ENCODE results near the gene RNF138.
"Not testable (repeated sequence)": the region's sequence is repeated elsewhere in the genome, so short reads cannot be mapped to it uniquely, and the experiment has no call there.

RNF138 gene

GRCh38 chr18:32176745-32177144 is 85.1 kb downstream of the RNF138 start:
- not testable (repeated sequence) for DNase-seq

- no peak for DNase-seq
Measured at GRCh38 chr18:32177530-32177929, 85.9 kb downstream of the RNF138 start.

Measured in stimulated activated CD4-positive, alpha-beta T cell treated with anti-CD3 and anti-CD28 coated beads, Interleukin-4, amount 100 ng/mL, for 24 hours (primary cell).